Activated CD8-positive, alpha-beta memory T cell treated with anti-CD3 and anti-CD28 coated beads, Interleukin-2, amount 10 ng/mL, durations not matched to agents 7 days and 5 days (primary cell): Measurements from ENCODE around the gene C1orf116. TPM values are rescaled to one million over a fixed set of nuclear protein-coding genes. Genes with fewer than 3 reads are reported as not detected.

Experiments
- ATAC-seq: fragments of 150-1000 bp; cut with Tn5 transposase; one replicate; pipeline ENCODE4 v1.10.0; 2021; ENCODE audit warnings: moderate library complexity
- CTCF ChIA-PET: fragments of 350-600 bp; sonication (Branson Sonifier 250); formaldehyde crosslinking; loops from one replicate; lab custom pipeline; 2021; ENCODE audit warnings: antibody characterized with exemption; lab: Charles Lee
- DNase-seq: peaks from one replicate; pipeline ENCODE4 v3.0.0-alpha.2; 2020
- H3K27ac Mint-ChIP-seq: one replicate; pipeline ENCODE4 v1.8.0; 2021; ENCODE audit warnings: mild to moderate bottlenecking, mixed read lengths
- H3K27me3 Mint-ChIP-seq: one replicate; pipeline ENCODE4 v1.8.0; 2021; ENCODE audit warnings: mixed read lengths
- H3K36me3 Mint-ChIP-seq: one replicate; pipeline ENCODE4 v1.8.0; 2021; ENCODE audit warnings: mild to moderate bottlenecking, mixed read lengths
- H3K4me1 Mint-ChIP-seq: one replicate; pipeline ENCODE4 v1.8.0; 2021; ENCODE audit warnings: mixed read lengths
- H3K4me3 Mint-ChIP-seq: one replicate; pipeline ENCODE4 v1.8.0; 2021; ENCODE audit warnings: mild to moderate bottlenecking, moderate library complexity, mixed read lengths
- H3K9me3 Mint-ChIP-seq: one replicate; pipeline ENCODE4 v1.8.0; 2022; ENCODE audit warnings: low read depth, mixed read lengths
- total RNA-seq, 2 experiments: library from RNA; stranded (reverse); gene quantifications; one replicate each; pipeline ENCODE4 v1.2.3, GENCODE V29; 2021

The C1orf116 gene
- total RNA-seq, 2 experiments from 2014 or later = not detected

DNA sequence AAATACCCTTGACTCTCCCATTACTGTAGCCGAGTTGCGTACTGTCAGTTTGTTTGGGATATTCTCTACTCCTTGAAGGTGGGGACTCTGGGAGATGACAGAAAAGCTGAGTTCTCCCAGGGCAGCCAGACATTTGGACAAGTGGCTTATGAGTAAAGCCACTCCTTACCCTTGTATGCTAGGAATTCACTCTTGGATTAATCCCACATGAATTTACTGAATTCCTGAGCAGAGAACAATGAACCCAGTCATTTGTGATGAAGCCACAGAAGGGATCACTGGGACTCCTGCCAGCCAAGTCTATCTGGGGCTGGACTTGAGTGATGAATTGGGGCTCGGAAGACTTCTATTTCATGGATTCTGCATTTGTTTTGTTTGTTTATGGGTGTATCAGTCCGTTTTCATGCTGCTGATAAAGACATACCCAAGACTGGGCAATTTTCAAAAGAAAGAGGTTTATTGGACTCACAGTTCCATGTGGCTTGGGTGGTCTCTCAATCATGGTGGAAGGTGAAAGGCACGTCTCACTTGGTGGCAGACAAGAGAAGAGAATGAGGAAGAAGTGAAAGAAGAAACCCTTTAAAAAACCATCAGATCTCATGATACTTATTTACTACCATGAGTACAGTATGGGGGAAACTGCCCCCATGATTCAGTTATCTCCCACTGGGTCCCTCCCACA, 25.1 kb downstream of the C1orf116 start:
- Mint-ChIP-seq H3K4me1 (no peaks in the 10 kb centered on the region), H3K9me3 (no peaks in the 10 kb centered on the region), H3K27me3 (peaks cover 42% of the 10 kb centered on the region), H3K36me3 (no peaks in the 10 kb centered on the region), H3K4me3 (no peak overlapping the region), H3K27ac (no peak overlapping the region)
- ATAC-seq (no peak), DNase-seq (no peak)
- CTCF ChIA-PET = no interaction called here

DNA sequence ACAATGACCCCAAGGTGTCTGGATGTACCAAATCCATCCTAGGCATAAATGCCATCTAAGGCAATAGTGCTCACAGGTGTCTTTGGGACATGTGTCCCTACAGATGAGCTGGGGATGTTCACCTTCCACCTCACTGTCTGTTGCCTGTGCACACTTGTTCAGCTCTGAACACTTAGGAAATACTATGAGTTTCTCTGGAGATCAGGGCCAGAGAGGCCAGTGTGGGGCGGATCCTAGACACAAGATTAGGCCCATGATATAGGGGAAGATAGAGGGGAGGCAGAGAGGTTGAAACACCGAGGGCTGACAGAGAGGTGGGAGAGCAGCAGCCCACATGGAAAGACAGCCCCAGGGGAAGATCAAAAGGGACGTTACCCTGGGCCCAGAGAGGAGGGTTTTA, 25.6 kb downstream of the C1orf116 start:
- CTCF ChIA-PET = interaction anchor here (1.0 to 2.3 kb wide), 4 partner anchors 13 to 39 kb away, joined by 3 to 6 read pairs (median 3); no protein-coding TSS in a partner anchor
- no peaks in the 10 kb centered on the region for H3K36me3 Mint-ChIP-seq
- no peaks in the 10 kb centered on the region for H3K9me3 Mint-ChIP-seq
- no peak overlapping the region for H3K27ac Mint-ChIP-seq
- DNase-seq (no peak), ATAC-seq (no peak)
- H3K27me3 Mint-ChIP-seq = peaks cover 36% of the 10 kb centered on the region
- H3K4me3 Mint-ChIP-seq = no peak overlapping the region
- no peaks in the 10 kb centered on the region for H3K4me1 Mint-ChIP-seq

DNA sequence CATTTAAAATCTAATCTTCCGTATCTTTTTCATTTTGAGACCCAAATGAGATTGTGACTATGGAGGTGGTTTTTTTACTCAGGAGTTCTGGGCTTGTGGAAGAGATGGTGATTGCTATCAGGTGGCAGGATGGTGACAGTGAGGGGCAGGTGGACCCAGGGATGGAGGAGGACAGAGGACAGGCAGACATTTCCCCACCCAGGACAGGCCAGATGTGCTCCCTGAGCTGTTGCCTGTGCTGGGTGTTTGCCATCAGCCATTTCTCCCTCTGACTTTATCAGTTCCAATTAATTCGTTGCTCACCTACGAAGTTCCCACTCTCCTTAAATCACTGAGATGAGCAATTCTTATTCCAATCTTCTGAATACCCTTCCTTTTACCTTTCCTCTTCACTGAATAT, 26.5 kb downstream of the C1orf116 start:
- no peaks in the 10 kb centered on the region for H3K4me1 Mint-ChIP-seq
- DNase-seq = no peak
- ATAC-seq = no peak
- no peaks in the 10 kb centered on the region for H3K36me3 Mint-ChIP-seq
- no peaks in the 10 kb centered on the region for H3K9me3 Mint-ChIP-seq
- CTCF ChIA-PET = interaction anchor here (1.0 to 2.3 kb wide), 7 partner anchors 14 to 297 kb away, joined by 3 to 6 read pairs (median 3); no protein-coding TSS in a partner anchor
- peaks cover 34% of the 10 kb centered on the region for H3K27me3 Mint-ChIP-seq
- H3K4me3 Mint-ChIP-seq = no peak overlapping the region
- no peak overlapping the region for H3K27ac Mint-ChIP-seq

DNA sequence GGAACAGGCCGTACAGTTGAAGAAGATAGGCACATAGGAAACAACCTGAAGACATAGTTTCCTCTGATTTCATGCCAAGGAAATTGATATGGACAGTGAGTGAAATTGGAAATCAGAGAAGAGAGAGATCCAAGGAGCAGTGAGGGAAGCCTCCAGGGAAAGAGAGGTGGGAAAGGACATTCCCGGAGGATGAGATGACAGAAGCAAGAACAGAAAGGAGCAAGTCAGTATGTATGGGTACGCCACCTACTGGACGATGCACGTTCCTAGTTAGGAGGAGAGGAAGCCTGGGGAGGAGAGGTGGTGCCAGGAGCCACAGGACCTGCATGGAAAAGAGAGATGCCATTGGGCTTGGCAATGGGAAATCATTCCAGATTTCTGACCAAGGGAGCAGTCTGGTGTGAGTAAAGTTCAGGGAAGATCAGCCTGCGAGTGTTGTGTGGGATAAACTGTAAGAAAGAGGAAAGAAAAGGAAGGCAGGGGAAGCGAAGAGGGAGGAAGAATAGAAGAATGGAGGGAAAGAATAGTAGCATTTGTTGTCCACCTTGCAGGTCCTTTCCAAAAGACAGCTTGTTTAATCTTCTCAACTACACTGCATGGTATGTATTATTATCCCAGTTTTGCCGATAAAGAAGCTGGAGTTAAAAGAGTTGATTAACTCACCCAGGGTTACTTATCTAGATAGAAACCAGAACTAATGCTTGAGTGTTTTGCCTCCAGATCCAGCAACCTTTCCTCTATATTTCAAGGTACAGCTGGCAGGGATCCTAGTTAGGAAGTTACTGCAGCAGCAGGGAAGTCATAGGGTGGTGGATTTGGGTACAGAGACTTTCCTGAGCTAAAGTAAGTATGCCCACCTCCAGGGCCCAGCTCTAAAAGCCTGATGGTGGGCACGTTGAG, 27.4 kb downstream of the C1orf116 start:
- Mint-ChIP-seq H3K27me3 (peaks cover 29% of the 10 kb centered on the region), H3K36me3 (no peaks in the 10 kb centered on the region), H3K27ac (no peak overlapping the region), H3K9me3 (no peaks in the 10 kb centered on the region), H3K4me1 (no peaks in the 10 kb centered on the region), H3K4me3 (no peak overlapping the region)
- CTCF ChIA-PET = interaction anchor here (0.7 to 2.3 kb wide), 11 partner anchors 13 to 296 kb away, joined by 3 to 14 read pairs (median 4); no protein-coding TSS in a partner anchor
- peak; percentile 48 for DNase-seq
- peak; percentile 61 for ATAC-seq

DNA sequence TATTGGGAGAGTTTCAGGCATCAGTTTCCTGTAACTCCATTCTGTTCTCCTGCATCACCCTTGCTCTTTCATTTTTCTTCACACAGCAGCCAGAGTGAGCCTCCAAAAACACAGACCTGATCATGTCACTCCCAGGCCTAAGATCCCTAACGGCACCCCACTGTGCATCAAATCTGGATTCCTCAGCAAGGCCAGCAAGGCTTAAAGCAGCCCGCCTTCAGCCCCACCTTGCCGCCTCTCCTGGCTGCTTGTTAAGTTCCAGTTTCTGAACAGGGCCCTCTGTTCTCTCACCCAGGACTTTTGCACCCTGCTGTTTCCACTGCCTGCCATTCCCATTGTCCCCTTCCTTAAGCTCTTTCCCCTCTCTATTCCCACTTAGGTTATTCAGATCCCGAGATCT, 29.3 kb downstream of the C1orf116 start:
- H3K4me3 Mint-ChIP-seq = no peak overlapping the region
- no peaks in the 10 kb centered on the region for H3K9me3 Mint-ChIP-seq
- ATAC-seq = no peak
- H3K36me3 Mint-ChIP-seq = no peaks in the 10 kb centered on the region
- DNase-seq = no peak
- peaks cover 21% of the 10 kb centered on the region for H3K27me3 Mint-ChIP-seq
- H3K27ac Mint-ChIP-seq = no peak overlapping the region
- no peaks in the 10 kb centered on the region for H3K4me1 Mint-ChIP-seq
- CTCF ChIA-PET = interaction anchor here (1.1 to 2.3 kb wide), 3 partner anchors 21 to 291 kb away, joined by 3 to 14 read pairs (median 5); no protein-coding TSS in a partner anchor

GRCh38 chr1:207002724-207003146, 29.8 kb downstream of the C1orf116 start:
- no peaks in the 10 kb centered on the region for H3K36me3 Mint-ChIP-seq
- CTCF ChIA-PET = no interaction called here
- no peak overlapping the region for H3K4me3 Mint-ChIP-seq
- H3K27me3 Mint-ChIP-seq = peaks cover 21% of the 10 kb centered on the region
- no peaks in the 10 kb centered on the region for H3K4me1 Mint-ChIP-seq
- H3K27ac Mint-ChIP-seq = no peak overlapping the region
- no peak for ATAC-seq
- H3K9me3 Mint-ChIP-seq = no peaks in the 10 kb centered on the region
- DNase-seq = no peak

- no peaks in the 10 kb centered on the region for H3K36me3 Mint-ChIP-seq
- H3K9me3 Mint-ChIP-seq = no peaks in the 10 kb centered on the region
- H3K27me3 Mint-ChIP-seq = peaks cover 24% of the 10 kb centered on the region
- H3K4me3 Mint-ChIP-seq = no peak overlapping the region
- DNase-seq (no peak), ATAC-seq (no peak)
- no peaks in the 10 kb centered on the region for H3K4me1 Mint-ChIP-seq
- CTCF ChIA-PET = no interaction called here
- no peak overlapping the region for H3K27ac Mint-ChIP-seq
These were observed 30.9 kb downstream of the C1orf116 start for GRCh38 chr1:207001492-207002245.

- H3K4me3 Mint-ChIP-seq = no peak overlapping the region
- H3K9me3 Mint-ChIP-seq = no peaks in the 10 kb centered on the region
- DNase-seq = no peak
- peaks cover 25% of the 10 kb centered on the region for H3K27me3 Mint-ChIP-seq
- H3K27ac Mint-ChIP-seq = no peak overlapping the region
- no peaks in the 10 kb centered on the region for H3K36me3 Mint-ChIP-seq
- H3K4me1 Mint-ChIP-seq = no peaks in the 10 kb centered on the region
- no peak for ATAC-seq
- CTCF ChIA-PET = no interaction called here
These were observed 31.8 kb downstream of the C1orf116 start for GRCh38 chr1:207000651-207001291.

GRCh38 chr1:206998816-206999215, 33.7 kb downstream of the C1orf116 start:
- Mint-ChIP-seq H3K4me3 (no peak overlapping the region), H3K4me1 (no peaks in the 10 kb centered on the region), H3K36me3 (no peaks in the 10 kb centered on the region), H3K27me3 (peaks cover 36% of the 10 kb centered on the region), H3K9me3 (no peaks in the 10 kb centered on the region), H3K27ac (no peak overlapping the region)
- DNase-seq (no peak), ATAC-seq (no peak)
- CTCF ChIA-PET = no interaction called here

DNA sequence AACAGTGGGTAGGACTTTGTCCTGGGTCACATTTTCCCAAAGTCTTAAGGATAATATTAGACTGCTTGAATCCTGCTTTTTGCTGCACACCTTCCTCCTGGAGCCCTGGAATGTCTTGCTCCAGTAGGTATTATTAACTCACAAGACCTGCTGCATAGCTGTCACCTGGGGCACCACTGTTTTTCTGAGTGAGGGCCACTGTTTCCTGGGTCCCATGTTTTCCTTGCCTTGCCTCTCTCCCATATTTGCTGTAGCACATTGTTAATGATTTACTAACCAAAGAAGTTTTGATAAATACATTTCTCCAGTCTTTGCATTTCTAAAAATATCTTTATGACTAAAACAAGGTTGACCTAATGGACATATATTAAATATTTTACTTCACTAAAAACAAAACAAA, 39.8 kb downstream of the C1orf116 start:
- H3K9me3 Mint-ChIP-seq = no peaks in the 10 kb centered on the region
- no peak overlapping the region for H3K27ac Mint-ChIP-seq
- no peak for ATAC-seq
- H3K4me1 Mint-ChIP-seq = peaks cover 3% of the 10 kb centered on the region
- CTCF ChIA-PET = interaction anchor here (1.0 to 2.7 kb wide), 2 partner anchors 11 to 13 kb away, joined by 4 to 16 read pairs; no protein-coding TSS in a partner anchor
- H3K36me3 Mint-ChIP-seq = no peaks in the 10 kb centered on the region
- DNase-seq = no peak
- no peak overlapping the region for H3K4me3 Mint-ChIP-seq
- peaks cover 74% of the 10 kb centered on the region for H3K27me3 Mint-ChIP-seq

- peaks cover 6% of the 10 kb centered on the region for H3K4me1 Mint-ChIP-seq
- H3K9me3 Mint-ChIP-seq = no peaks in the 10 kb centered on the region
- H3K27me3 Mint-ChIP-seq = peaks cover 68% of the 10 kb centered on the region
- CTCF ChIA-PET = interaction anchor here (0.8 to 1.5 kb wide), 3 partner anchors 54 to 88 kb away, joined by 3 read pairs; no protein-coding TSS in a partner anchor
- H3K27ac Mint-ChIP-seq = no peak overlapping the region
- no peak overlapping the region for H3K4me3 Mint-ChIP-seq
- ATAC-seq (no peak), DNase-seq (no peak)
- no peaks in the 10 kb centered on the region for H3K36me3 Mint-ChIP-seq
These were observed 44.7 kb downstream of the C1orf116 start for GRCh38 chr1:206987873-206988272.

- H3K27ac Mint-ChIP-seq = no peak overlapping the region
- no peaks in the 10 kb centered on the region for H3K9me3 Mint-ChIP-seq
- DNase-seq (no peak), ATAC-seq (no peak)
- no peaks in the 10 kb centered on the region for H3K36me3 Mint-ChIP-seq
- no peak overlapping the region for H3K4me3 Mint-ChIP-seq
- peaks cover 66% of the 10 kb centered on the region for H3K27me3 Mint-ChIP-seq
- CTCF ChIA-PET = interaction anchor here (1.5 to 1.7 kb wide), 2 partner anchors 53 to 60 kb away, joined by 3 read pairs; no protein-coding TSS in a partner anchor
- H3K4me1 Mint-ChIP-seq = peaks cover 6% of the 10 kb centered on the region
These were observed 45.7 kb downstream of the C1orf116 start for GRCh38 chr1:206986885-206987284.
